ENCODE measurements around the gene FANCE.
A peak's percentile ranks its signal among the peaks of the same experiment; 100 is the strongest.

Gene FANCE

DNA sequence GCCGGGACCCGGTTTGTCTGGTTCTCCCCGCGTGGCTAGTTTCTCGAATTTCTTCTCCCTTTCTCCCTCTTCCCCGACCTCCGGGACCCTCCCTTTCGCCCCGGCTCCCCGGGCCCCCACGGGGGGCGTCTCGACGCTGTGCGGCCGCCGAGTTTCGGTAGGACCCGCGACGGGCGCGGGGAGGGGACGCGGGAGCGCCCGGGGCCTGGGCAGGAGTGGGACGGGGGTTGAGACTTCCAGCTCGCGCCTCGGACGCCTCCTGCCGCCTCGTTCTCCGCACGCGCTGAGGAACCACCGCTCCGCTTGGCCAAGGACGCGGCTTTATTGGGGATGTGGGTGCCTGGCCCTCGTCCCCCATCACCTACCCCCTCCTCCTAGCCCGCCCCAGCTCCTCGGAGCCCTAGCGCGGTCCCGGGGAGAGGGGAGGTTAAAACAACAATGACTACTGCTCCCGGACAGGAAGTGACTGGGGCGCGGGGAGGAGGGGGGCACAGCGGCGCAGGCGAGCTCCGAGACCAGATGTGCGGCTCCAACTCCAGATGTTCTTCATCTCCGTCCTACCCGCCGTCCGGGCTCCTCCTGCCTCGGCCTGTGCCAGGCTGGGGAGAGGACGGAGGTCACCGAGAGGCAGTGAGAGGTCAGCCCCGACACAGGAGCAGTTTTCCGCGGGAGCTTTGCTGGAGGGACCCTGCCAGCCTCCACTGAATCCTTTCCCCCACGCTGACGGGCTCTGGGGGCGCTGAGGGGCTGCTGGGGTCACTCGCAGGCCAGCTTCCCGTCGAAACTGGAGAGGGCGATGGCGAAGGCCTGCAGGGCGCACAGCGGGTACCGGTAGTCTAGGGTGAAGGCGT, 45.7 kb downstream of the FANCE start:
- TF ChIP-seq, protein P1, sequence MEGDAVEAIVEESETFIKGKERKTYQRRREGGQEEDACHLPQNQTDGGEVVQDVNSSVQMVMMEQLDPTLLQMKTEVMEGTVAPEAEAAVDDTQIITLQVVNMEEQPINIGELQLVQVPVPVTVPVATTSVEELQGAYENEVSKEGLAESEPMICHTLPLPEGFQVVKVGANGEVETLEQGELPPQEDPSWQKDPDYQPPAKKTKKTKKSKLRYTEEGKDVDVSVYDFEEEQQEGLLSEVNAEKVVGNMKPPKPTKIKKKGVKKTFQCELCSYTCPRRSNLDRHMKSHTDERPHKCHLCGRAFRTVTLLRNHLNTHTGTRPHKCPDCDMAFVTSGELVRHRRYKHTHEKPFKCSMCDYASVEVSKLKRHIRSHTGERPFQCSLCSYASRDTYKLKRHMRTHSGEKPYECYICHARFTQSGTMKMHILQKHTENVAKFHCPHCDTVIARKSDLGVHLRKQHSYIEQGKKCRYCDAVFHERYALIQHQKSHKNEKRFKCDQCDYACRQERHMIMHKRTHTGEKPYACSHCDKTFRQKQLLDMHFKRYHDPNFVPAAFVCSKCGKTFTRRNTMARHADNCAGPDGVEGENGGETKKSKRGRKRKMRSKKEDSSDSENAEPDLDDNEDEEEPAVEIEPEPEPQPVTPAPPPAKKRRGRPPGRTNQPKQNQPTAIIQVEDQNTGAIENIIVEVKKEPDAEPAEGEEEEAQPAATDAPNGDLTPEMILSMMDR (IDR thresholded peaks at IDR 0.05; ENCODE audit: insufficient read depth, low read depth, low read length, missing control alignments) = no peak
- DNase-seq (ENCODE audit: low read depth) = no peak
- H3K4me3 ChIP-seq (ENCODE audit: low read depth, low read length) = peak overlapping the region; percentile 58

DNA sequence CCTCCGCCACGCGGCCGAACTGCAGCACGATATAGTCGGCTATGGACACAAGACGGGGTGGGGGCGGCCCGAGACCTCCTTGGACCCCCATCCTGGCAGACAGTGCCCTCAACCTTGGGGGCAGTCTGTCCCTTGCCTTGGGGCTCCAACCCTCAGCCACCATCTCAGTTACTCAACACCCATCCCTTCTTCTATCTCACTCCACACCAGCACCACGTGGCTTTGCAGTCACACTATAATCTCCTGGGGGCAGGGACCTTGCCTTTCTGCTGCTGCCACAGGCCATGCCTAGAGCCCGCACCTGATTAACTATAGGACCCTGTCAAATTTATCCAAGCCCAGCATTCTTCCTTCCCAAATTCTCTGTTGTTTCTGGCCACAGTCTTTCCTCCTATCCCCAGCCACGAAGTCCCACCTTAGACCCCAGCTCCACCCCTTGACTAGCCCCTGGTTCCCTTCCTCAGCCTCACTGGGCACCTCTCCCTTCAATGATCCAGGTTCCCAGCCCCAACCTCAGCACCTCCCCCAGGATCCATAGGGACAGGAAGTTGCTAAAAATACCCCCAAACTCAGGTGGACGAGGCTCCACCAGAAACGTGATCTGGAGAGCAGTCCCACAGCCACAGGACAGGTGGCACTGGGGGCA, 46.4 kb downstream of the FANCE start:
- no peak overlapping the region for H3K4me3 ChIP-seq (ENCODE audit: low read depth, low read length)
- no peak for DNase-seq (ENCODE audit: low read depth)
- TF ChIP-seq, protein P1 (IDR thresholded peaks at IDR 0.05; ENCODE audit: insufficient read depth, low read depth, low read length, missing control alignments) = no peak

DNA sequence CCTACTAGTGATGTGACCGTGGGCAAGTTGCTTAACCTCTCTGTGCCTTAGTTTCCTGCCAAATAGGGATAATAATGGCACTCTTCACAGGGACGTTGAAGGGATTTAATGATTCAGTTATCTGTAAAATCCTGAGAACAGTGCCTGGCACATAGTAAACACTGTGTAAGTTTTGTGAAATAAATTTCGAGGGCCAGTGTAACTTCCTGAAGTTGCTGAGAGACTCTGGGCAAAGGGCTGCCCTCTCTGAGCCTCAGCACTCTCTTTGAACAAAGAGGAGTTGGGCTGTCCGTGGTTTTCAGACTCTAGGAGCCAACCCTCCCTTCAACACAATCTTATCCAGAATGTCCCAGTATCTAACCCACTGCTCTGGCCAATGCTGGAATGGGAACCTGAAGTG, 47.2 kb downstream of the FANCE start:
- no peak overlapping the region for H3K4me3 ChIP-seq (ENCODE audit: low read depth, low read length)
- DNase-seq (ENCODE audit: low read depth) = no peak
- TF ChIP-seq, protein P1 (IDR thresholded peaks at IDR 0.05; ENCODE audit: insufficient read depth, low read depth, low read length, missing control alignments) = no peak

DNA sequence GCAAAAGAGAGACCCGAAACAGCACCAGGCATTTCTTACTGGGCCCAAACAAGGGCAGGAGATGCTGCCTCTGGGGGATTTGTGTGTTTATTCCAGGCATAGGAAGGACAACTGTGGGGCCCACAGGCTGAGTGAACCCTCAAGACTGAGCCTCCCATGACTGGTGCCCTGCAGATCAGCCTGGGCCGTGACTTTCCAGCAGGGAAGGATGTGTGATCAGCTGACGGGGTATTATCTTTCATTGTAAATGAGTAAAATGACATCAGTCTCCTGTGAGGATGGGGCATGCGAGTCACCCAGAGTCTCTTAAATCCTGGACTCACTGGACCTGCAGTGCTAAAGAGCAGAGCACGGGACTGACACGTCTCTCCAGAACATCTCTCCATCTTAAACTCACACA, 48.6 kb downstream of the FANCE start:
- H3K4me3 ChIP-seq (ENCODE audit: low read depth, low read length) = no peak overlapping the region
- DNase-seq (ENCODE audit: low read depth) = no peak
- TF ChIP-seq, protein P1 (IDR thresholded peaks at IDR 0.05; ENCODE audit: insufficient read depth, low read depth, low read length, missing control alignments) = no peak

DNA sequence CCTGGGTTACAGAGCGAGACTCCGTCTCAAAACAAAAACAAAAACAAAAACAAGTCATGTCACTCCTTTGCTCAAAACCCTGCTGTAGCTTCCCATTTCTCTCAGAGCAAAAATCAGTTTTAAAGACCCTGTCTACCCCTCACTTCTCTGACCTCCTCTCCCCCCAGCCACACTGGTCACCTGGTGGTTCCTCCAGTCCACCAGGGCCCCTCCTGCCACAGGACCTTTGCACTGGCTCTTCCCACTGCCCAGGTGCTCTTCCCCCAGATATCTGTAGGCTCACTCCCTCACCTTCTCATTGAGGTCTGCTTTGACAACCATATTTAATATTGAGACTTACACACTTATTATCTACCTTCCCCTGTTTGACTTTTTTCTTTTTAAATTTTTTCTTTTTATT, 49.6 kb downstream of the FANCE start:
- TF ChIP-seq, protein P1 (IDR thresholded peaks at IDR 0.05; ENCODE audit: insufficient read depth, low read depth, low read length, missing control alignments) = no peak
- no peak overlapping the region for H3K4me3 ChIP-seq (ENCODE audit: low read depth, low read length)
- DNase-seq (ENCODE audit: low read depth) = no peak

DNA sequence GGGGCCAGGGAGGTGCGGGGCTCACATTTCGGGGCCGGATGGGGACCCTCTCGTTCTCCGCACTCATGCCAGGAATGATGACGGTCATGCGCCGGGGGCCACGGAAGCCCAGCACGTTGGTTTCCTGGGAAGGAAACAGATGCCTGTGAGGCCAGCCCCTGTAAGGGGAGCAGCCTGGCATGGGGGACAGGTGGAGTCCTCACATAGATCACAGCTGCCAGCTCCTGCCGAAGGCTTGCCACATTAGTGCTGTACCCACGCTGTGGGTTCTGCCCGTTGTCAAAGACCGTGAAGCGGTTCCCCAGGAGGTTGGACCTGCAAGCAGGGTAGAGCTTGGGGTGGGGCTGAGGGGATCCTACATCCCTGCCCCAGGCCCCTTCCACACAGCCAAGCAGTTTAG, 51.4 kb downstream of the FANCE start:
- TF ChIP-seq, protein P1 (IDR thresholded peaks at IDR 0.05; ENCODE audit: insufficient read depth, low read depth, low read length, missing control alignments) = no peak

More for the DNA sequence above, 51.4 kb downstream of the FANCE start:
- no peak overlapping the region for H3K4me3 ChIP-seq (ENCODE audit: low read depth, low read length)
- no peak for DNase-seq (ENCODE audit: low read depth)

Measured in GM12865 (cell line).